Loucy (cell line): Measurements from ENCODE around the gene CCIN.
A peak's percentile ranks its signal among the peaks of the same experiment; 100 is the strongest.

Source experiments
- H2AFZ ChIP-seq: fragments of 200-600 bp; sonication (generic); 2 replicates; pipeline ENCODE4 v1.6.0; 2016; ENCODE audit warnings: antibody characterized with exemption, mild to moderate bottlenecking, low read length, moderate library complexity
- H3F3A ChIP-seq: fragments of 200-600 bp; 2 replicates; pipeline ENCODE4 v1.6.0; 2016; ENCODE audit warnings: antibody characterized with exemption, low read depth, mild to moderate bottlenecking
- H3K27me3 ChIP-seq: fragments of 200-600 bp; sonication (generic); 2 replicates; pipeline ENCODE4 v1.6.1; 2014; ENCODE audit warnings: low read length, mild to moderate bottlenecking; ENCODE audit not compliant: insufficient read depth, poor library complexity, severe bottlenecking
- H3K36me3 ChIP-seq: fragments of 200-600 bp; sonication (generic); 2 replicates; pipeline ENCODE4 v1.6.1; 2016; ENCODE audit warnings: low read length; ENCODE audit not compliant: insufficient read depth
- H3K4me1 ChIP-seq: fragments of 200-600 bp; sonication (generic); 2 replicates; pipeline ENCODE4 v1.5.1; 2014; ENCODE audit warnings: low read length, mild to moderate bottlenecking; ENCODE audit not compliant: insufficient read depth, poor library complexity, severe bottlenecking
- H3K4me2 ChIP-seq: fragments of 200-600 bp; sonication (generic); 2 replicates; pipeline ENCODE4 v1.6.0; 2014; ENCODE audit warnings: antibody characterized with exemption, low read length, low read depth, mild to moderate bottlenecking; ENCODE audit not compliant: poor library complexity, severe bottlenecking
- H3K4me3 ChIP-seq: fragments of 200-600 bp; sonication (generic); 2 replicates; pipeline ENCODE4 v1.5.1; 2014; ENCODE audit warnings: low read length, mild to moderate bottlenecking, mixed read lengths; ENCODE audit not compliant: poor library complexity, severe bottlenecking
- H3K79me2 ChIP-seq: fragments of 200-600 bp; sonication (generic); 2 replicates; pipeline ENCODE4 v1.6.1; 2014; ENCODE audit warnings: low read length; ENCODE audit not compliant: insufficient read depth
- H3K9ac ChIP-seq: fragments of 200-600 bp; sonication (generic); 2 replicates; pipeline ENCODE4 v1.6.0; 2014; ENCODE audit warnings: mild to moderate bottlenecking, low read depth, low read length, moderate library complexity; ENCODE audit not compliant: poor library complexity, severe bottlenecking
- H3K9me2 ChIP-seq: fragments of 200-600 bp; sonication (generic); replicated peaks from 2 replicates; pipeline ENCODE4 v1.6.1; 2016; ENCODE audit warnings: low read depth, low read length, mixed read lengths
- H3K9me3 ChIP-seq: fragments of 200-600 bp; sonication (generic); 2 replicates; pipeline ENCODE4 v1.6.1; 2014; ENCODE audit warnings: mild to moderate bottlenecking, antibody characterized with exemption, low read length, low read depth; ENCODE audit not compliant: insufficient read depth
- H4K20me1 ChIP-seq: fragments of 200-600 bp; sonication (generic); 2 replicates; pipeline ENCODE4 v1.6.0; 2014; ENCODE audit warnings: antibody characterized with exemption, low read length, mild to moderate bottlenecking; ENCODE audit not compliant: insufficient read depth, poor library complexity, severe bottlenecking
- EZH2phosphoT487 ChIP-seq: fragments of 200-600 bp; IDR thresholded peaks from 2 replicates; pipeline ENCODE4 v1.6.1; 2018; ENCODE audit warnings: antibody characterized with exemption, mild to moderate bottlenecking, moderate library complexity, borderline replicate concordance
- TF ChIP-seq, protein P1 (sequence below): fragments of 200-600 bp; sonication (generic); conservative IDR thresholded peaks from 2 replicates; pipeline ENCODE4 v1.5.1; 2014; ENCODE audit warnings: mild to moderate bottlenecking, antibody characterized with exemption, low read length

The CCIN gene

GRCh38 chr9:36165826-36166167 lies 3.4 kb upstream of the CCIN start:
- H3K79me2 ChIP-seq = no peaks in the 10 kb centered on the region
- no peak overlapping the region for H3K4me3 ChIP-seq
- no peak overlapping the region for H3K9ac ChIP-seq
- no peaks in the 10 kb centered on the region for H3K36me3 ChIP-seq
- H4K20me1 ChIP-seq = no peaks in the 10 kb centered on the region
- H3K9me3 ChIP-seq = no peaks in the 10 kb centered on the region
- no peaks in the 10 kb centered on the region for H3K4me1 ChIP-seq
- H3K27me3 ChIP-seq = no peaks in the 10 kb centered on the region
- no peak overlapping the region for H2AFZ ChIP-seq
- H3F3A ChIP-seq = no peaks in the 10 kb centered on the region
- TF ChIP-seq, protein P1, sequence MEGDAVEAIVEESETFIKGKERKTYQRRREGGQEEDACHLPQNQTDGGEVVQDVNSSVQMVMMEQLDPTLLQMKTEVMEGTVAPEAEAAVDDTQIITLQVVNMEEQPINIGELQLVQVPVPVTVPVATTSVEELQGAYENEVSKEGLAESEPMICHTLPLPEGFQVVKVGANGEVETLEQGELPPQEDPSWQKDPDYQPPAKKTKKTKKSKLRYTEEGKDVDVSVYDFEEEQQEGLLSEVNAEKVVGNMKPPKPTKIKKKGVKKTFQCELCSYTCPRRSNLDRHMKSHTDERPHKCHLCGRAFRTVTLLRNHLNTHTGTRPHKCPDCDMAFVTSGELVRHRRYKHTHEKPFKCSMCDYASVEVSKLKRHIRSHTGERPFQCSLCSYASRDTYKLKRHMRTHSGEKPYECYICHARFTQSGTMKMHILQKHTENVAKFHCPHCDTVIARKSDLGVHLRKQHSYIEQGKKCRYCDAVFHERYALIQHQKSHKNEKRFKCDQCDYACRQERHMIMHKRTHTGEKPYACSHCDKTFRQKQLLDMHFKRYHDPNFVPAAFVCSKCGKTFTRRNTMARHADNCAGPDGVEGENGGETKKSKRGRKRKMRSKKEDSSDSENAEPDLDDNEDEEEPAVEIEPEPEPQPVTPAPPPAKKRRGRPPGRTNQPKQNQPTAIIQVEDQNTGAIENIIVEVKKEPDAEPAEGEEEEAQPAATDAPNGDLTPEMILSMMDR = no peak
- H3K9me2 ChIP-seq = no peaks in the 10 kb centered on the region
- H3K4me2 ChIP-seq = no peak overlapping the region

DNA sequence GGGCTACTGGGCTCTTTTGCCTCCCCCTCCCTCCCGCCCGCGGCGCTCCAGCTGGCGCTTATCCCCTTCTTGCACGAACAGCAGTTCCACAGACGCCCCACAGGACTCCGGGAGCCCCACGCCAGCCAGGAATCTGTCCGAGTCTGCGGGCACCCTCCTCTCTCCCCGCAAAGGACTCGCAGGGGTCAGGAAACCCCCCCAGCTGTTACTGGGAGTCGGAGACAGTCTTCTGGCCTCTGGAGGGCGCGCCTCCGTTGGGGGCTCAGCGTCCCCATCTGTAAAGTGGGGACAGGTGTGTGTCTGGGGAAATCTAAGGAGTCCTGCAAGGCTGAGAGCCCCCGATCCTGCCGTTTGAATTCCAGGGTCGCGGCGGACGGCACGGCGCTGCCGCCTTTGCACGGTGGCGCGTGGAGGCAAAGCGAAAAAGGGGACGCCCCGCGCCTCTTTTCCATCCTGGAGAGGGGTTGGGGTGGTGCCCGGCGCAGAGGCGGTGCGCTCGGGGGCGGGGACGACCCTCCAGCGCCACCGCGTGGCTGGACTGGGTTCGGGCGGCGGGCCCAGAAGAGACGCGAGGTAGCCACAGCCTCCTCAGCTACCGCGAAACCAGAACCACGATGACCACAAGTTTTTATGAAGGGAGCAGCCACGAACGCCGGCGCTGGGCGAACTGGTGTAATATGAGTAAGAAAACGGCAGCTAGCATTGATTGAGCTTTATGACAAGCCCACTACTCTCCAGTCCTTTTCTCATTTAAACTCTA lies 2.8 kb upstream of the CCIN start:
- H3K4me3 ChIP-seq = peak overlapping the region; percentile 44
- peak overlapping the region; percentile 60; the same call in 1 of the 2 replicates for H2AFZ ChIP-seq
- no peaks in the 10 kb centered on the region for H3F3A ChIP-seq
- peak overlapping the region; percentile 46 for H3K4me2 ChIP-seq
- H4K20me1 ChIP-seq = no peaks in the 10 kb centered on the region
- TF ChIP-seq, protein P1 = peak; percentile 80
- TF ChIP-seq EZH2phosphoT487 = no peak
- no peaks in the 10 kb centered on the region for H3K9me2 ChIP-seq
- H3K79me2 ChIP-seq = no peaks in the 10 kb centered on the region
- no peaks in the 10 kb centered on the region for H3K9me3 ChIP-seq
- no peaks in the 10 kb centered on the region for H3K27me3 ChIP-seq
- H3K4me1 ChIP-seq = no peaks in the 10 kb centered on the region
- no peaks in the 10 kb centered on the region for H3K36me3 ChIP-seq
- no peak overlapping the region for H3K9ac ChIP-seq

DNA sequence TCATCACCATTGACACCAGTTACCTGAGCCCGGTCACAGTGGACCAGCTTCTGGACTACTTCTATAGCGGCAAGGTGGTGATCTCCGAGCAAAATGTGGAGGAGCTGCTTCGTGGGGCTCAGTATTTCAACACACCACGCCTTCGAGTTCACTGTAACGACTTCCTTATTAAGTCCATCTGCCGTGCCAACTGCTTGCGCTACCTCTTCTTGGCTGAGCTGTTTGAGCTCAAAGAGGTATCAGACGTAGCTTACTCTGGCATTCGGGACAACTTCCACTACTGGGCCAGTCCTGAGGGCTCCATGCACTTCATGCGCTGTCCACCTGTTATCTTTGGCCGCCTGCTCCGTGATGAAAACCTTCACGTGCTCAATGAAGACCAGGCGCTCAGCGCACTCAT lies 520 bp downstream of the CCIN start:
- Histone ChIP-seq H3K36me3 (no peaks in the 10 kb centered on the region), H3K4me2 (no peak overlapping the region), H3K9me3 (no peaks in the 10 kb centered on the region), H2AFZ (no peak overlapping the region), H3K79me2 (no peaks in the 10 kb centered on the region), H3K9ac (no peak overlapping the region), H3K4me3 (no peak overlapping the region), H3K9me2 (no peaks in the 10 kb centered on the region), H3K27me3 (no peaks in the 10 kb centered on the region), H4K20me1 (no peaks in the 10 kb centered on the region), H3F3A (no peaks in the 10 kb centered on the region), H3K4me1 (no peaks in the 10 kb centered on the region)
- no peak for TF ChIP-seq EZH2phosphoT487
- TF ChIP-seq, protein P1 = no peak
